ENCODE data around the gene CACNA1S.

The CACNA1S gene

GRCh38 chr1:201063145-201063544, 49.1 kb downstream of the CACNA1S start:
- DNase-seq: no peak

DNA sequence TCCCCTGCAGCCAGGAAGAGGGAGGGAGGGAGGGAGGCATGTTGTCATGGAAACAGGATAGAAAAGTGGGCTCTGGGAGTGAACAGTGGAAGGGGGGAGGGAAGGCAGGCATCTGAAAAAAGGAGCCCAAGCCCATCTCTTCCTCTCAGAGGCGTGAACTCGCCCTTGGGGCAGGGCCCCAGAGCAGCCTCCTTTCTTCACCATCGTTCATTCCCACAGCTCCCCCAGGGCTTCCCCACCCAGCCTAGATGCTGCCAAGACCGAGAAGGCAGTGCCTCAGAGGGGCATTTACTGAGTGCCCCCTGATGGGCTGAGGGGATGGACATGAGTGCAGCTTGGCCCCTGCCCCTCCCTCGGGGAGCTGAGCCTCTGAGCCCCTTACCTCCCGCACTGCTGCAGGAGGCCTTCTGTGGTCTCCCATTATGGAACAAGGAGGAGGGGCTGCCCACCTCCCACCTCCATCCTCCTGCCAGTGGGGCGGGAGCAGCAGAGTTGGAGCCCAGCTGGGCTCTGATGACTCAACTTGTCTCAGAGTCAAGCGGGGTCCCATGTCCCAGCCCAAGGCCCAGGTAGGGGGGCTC, 49.6 kb downstream of the CACNA1S start:
- peak in 5 of 56 donors; percentile 7 to 34 (median 14) for DNase-seq

GRCh38 chr1:201061886-201062285, 50.3 kb downstream of the CACNA1S start:
- DNase-seq: no peak

DNA sequence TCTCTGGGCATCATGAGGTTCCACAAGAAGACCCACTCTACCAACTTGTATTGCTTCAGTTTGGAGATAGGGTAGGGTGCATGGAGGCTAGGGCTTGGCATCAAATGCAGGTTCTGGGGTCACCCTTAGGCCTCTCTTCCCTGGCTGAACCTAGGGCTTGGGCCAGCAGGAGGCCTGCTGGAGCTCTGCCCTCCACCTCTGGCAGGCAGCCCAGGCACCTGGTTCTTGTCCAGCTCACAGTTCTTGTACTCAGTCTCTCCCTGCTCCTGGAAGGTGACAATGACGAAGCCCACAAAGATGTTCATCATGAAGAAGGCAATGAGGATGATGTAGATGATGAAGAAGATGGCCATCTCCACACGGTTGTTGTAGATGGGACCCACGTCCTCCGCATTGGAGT, 51.2 kb downstream of the CACNA1S start:
- no peak for DNase-seq

DNA sequence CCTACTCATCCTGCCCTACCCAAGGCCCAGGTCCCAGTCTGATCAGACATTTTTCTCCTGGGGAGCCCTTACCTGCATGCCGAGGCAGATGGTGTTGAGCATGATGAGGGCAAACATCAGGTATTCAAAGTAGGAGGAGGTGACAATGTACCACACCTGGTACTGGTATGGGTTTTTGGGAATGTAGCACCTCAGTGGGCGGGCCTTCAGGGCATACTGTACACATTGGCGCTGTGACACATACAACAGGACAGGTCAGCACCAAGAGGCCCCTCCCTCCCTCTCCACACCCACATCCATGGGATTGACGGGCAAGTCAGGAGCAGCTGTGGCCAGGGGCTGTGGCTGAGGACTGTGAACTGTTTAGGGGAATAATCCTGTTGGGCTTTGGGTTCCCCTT, 51.6 kb downstream of the CACNA1S start:
- DNase-seq: peak in 1 of 56 donors; percentile 19

- DNase-seq: peak in 7 of 56 donors; percentile 9 to 49 (median 32)
Observed at GRCh38 chr1:201059871-201060555, 52.2 kb downstream of the CACNA1S start.

DNA sequence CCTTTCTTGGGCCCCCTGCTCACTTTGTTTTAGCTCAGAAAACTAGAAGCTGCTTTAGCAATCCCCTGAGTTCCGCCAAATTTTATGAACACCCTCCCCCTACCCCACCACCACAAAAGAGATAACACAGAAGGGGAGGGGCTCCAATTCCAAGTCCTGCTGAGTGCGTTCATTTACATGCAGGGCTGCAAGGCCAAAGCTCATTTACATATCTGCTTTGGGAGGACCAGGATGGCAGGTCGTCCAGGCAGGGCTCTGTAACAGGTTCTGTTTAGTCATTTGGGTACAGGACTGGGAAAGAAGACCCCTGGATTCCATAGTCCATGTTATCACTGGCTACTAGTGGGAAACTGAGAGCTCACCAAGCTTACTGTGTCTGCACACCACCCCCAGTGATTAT, 52.8 kb downstream of the CACNA1S start:
- DNase-seq: no peak

GRCh38 chr1:201054091-201054543, 58.1 kb downstream of the CACNA1S start:
- DNase-seq: no peak

DNA sequence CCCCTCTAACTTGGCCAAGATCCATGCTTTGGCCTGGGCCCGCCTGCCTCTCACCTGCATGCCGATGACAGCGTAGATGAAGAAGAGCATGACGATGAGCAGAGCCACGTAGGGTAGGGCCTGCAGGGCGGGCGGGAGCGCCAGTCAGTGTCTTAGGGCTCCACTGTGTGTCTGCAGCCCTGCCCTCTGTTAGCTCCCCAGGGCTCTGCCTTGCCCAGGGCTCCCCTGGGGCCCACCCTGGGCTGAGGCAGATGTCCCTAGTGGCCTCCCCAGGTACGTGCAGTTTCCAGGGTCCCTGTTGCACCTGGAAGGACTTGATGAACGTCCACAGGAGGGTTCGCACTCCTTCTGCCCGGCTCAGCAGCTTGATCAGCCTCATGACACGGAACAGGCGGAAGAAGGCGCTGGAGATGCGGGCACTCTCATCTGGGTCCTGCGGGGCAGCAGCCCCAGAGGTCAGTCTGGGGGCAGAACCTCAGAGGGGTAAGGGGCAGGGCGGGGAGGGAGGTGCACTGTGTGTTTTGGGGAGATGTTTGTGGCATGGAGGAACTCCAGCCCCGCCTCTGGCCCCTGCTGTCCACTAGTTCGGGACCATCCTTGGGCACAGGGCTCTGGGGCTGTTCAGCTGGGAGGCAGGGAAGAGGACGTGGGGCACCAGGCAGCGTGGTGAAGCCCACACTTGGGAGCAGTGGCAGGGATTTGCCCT, 58.9 kb downstream of the CACNA1S start:
- no peak for DNase-seq

- DNase-seq: peak in 13 of 56 donors; percentile 11 to 45 (median 33)
Observed at GRCh38 chr1:201051399-201051798, 60.8 kb downstream of the CACNA1S start.

GRCh38 chr1:201050515-201051277, 61.5 kb downstream of the CACNA1S start:
- no peak for DNase-seq

- peak in 1 of 56 donors; percentile 5 for DNase-seq
Observed at GRCh38 chr1:201049248-201049831, 62.9 kb downstream of the CACNA1S start.

- no peak for DNase-seq
Observed at GRCh38 chr1:201048521-201048920, 63.7 kb downstream of the CACNA1S start.

GRCh38 chr1:201044119-201044518, 68.1 kb downstream of the CACNA1S start:
- no peak for DNase-seq

GRCh38 chr1:201042779-201043461, 69.3 kb downstream of the CACNA1S start:
- DNase-seq: peak in 48 of 56 donors; percentile 21 to 85 (median 60)

- no peak for DNase-seq
Observed at GRCh38 chr1:201041011-201041410, 71.2 kb downstream of the CACNA1S start.

GRCh38 chr1:201039876-201040275, 72.3 kb downstream of the CACNA1S start:
- no peak for DNase-seq

DNA sequence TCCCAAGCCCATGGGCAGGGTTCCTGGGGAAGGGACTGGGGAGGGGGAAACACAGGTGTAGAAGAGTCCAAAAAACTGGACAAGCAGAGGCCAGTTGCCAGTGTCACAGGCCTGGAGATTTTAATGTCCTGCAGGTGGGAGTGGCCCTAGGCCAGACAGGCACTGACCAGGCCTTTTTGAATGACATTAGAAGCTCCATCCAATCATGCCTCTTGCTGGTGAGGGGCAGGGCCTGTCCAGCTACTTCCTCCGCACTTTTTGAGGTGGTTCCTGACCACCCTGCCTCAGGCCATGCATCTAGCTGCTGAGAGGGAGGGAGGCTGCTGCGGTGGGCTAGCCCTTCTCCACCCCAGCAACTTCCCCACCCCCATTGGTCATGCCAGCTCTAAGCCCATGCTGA, 72.8 kb downstream of the CACNA1S start:
- DNase-seq: no peak

- DNase-seq: peak in 3 of 56 donors; percentile 23 to 45 (median 33)
Observed at GRCh38 chr1:201038186-201038876, 73.9 kb downstream of the CACNA1S start.

All from nucleus accumbens (tissue), 56 donors.